ENCODE measurements around the gene PLEKHG4.

Gene PLEKHG4, protein sequence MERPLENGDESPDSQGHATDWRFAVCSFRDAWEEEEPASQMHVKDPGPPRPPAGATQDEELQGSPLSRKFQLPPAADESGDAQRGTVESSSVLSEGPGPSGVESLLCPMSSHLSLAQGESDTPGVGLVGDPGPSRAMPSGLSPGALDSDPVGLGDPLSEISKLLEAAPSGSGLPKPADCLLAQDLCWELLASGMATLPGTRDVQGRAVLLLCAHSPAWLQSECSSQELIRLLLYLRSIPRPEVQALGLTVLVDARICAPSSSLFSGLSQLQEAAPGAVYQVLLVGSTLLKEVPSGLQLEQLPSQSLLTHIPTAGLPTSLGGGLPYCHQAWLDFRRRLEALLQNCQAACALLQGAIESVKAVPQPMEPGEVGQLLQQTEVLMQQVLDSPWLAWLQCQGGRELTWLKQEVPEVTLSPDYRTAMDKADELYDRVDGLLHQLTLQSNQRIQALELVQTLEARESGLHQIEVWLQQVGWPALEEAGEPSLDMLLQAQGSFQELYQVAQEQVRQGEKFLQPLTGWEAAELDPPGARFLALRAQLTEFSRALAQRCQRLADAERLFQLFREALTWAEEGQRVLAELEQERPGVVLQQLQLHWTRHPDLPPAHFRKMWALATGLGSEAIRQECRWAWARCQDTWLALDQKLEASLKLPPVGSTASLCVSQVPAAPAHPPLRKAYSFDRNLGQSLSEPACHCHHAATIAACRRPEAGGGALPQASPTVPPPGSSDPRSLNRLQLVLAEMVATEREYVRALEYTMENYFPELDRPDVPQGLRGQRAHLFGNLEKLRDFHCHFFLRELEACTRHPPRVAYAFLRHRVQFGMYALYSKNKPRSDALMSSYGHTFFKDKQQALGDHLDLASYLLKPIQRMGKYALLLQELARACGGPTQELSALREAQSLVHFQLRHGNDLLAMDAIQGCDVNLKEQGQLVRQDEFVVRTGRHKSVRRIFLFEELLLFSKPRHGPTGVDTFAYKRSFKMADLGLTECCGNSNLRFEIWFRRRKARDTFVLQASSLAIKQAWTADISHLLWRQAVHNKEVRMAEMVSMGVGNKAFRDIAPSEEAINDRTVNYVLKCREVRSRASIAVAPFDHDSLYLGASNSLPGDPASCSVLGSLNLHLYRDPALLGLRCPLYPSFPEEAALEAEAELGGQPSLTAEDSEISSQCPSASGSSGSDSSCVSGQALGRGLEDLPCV

DNA sequence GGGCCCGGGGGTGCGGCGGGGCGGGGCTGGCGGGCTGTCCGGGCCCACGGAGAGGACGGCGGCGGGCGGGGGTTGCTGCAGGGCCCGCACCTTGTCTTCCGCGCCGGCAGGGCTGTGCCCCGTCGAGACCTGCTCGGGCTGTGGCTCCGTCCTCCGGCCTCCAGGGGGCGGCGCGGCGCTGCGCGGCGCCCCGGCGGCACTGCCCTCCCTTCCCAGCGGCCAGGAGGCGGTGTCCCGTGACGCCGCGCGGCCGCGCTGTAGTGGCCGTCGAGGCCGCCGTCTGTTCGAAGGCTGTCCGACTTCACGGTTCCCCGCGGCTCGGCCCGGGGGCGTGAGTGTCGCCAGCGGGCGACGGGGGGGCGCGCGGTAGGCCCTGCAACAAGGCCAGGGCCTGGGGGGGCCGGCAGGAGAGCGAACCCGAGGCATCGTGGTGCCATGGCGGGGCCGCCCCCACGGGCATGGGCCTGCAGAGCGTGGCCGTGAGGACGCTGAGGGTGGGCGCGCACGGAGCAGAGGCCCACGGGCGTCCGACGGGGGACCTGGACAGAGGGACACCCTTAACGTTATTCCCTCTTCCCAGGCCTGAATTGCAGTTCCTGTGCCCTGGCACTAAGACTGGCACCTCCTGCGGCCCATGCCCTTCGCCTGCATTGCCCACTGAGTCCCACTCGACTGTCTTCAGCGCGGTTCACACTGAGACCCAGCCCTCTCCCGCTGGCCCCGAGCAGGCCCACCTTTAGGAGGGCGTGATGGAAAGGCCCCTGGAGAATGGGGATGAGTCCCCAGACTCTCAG is at the start of gene PLEKHG4:
PLEKHG4 (plus strand) TSS at position 237 of the 794 bp plus-strand sequence; CDS start at position 750, 513 bp downstream.
- DNase-seq: peak; percentile 92

DNA sequence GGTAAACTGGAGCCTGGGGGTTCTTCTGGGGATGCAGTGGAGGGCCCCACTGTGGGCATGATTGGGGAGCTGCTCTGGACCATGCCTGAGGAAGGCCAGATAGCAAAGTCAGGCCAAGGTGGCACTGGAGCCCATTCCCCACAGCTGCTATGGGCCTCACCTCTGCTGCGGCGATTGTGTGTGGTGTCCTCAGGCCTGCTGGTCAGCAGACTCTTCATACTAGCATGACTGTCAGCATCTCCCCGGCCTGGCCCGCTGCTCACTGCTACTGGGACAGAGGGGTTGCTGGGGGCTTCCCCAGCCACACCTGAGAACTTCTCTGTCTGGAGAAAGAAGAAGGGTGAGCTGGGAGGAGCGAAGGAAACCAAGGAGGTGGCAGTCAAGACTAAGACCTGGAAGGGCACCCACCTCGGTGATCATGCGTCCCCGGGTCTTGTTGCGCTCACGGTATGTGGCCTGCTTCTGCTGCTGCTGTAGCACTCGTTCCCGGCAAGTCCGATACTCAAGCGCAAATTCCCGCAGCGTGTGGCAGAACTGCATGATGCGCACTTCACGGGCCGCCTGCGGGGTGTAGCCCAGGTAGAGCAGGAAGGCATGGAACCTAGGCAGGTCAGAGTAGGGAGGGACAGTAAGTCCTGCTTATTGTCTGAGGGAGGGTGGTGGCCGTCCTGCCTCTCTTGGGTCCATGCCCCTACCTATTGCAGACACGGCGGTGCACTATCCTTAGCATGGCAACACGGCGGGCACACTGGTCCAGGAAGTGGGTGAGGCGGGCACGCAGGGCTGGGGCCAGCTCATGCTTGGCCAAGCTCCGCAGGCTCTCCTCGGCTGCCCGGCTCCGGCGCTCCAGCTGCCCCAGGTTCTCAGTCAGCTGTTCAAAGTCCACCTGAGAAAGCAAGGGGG is 49.2 kb upstream of the PLEKHG4 start:
- no peak for DNase-seq

DNA sequence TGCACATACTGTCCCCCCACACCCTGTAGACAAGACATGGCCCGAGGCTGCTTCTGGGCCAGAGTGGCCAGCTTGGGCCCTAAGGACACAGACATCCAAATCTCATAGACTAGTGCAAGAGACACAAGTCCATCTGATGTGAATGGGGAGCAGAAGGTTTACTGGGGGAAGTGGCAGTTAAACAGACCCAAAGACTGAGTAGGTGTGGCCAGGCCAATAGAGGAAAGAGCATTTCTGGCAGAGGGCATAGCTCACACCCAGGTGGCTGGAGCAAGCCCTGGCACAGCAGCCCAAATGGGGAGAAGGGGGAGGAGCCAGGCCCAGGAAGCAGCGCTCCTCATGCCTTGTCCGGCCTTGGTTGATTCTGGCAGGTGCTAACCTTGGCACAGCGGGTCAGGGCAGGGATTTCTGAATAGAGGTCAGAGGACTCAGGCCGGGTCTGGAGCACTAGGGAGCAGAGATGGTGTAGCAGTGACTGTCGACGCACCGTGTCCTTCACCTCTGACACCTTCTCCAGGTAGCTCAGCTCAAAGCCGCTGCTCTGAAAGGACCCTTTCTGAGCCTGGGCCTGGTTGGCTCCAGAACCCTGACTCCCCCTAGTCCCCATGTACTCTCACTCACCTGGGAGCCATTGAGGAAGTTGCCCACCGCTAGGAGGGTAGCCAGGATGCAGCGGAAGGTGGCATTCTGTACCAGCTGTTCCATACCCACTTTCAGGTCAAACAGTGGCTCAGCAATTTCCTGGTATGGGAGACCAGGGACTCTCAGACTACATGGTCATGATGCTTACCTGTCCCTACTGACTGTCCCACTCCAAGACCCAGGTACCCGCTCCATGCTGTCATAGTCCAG is 48.3 kb upstream of the PLEKHG4 start:
- no peak for DNase-seq

DNA sequence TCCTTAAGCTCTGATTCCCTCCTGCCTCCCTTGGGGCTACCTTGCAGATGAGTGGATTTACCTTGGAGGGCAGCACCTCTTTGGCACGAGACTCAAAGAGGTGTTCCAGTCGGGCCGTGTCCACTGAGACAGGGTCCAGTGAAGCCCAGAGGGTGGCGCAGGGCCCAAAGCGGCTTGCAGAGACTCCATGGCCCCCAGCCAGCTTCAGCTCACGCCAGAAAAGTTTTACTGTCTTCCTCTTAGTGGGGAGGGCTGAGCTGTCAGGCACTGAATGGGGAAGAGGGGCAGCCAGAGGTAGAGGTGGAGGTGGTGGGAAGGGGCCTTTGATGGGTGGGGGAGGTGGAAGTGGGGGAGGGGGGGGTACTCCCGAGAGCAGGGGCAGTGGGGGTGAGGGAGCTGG is 45.7 kb upstream of the PLEKHG4 start:
- DNase-seq: no peak

DNA sequence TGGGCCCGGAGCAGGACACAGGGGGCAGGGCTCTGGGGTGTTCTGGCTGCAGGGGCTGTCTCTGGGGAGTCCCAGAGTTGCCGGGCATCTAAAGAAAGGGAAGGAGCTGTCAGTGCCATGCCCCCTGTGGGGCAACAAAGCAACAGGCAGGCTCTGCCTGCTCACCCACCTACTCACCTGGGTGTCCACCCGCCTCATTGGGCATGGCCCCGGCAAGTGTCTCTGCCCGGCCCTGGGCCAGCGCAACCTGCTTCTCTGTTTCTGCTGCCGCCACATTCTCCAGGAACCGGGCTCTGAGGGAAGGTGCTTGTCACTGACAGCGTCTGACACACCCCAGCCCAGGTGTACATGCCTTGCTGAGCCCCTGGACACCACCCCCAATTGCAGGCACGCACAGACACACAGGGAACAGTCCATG is 45.1 kb upstream of the PLEKHG4 start:
- DNase-seq: no peak

DNA sequence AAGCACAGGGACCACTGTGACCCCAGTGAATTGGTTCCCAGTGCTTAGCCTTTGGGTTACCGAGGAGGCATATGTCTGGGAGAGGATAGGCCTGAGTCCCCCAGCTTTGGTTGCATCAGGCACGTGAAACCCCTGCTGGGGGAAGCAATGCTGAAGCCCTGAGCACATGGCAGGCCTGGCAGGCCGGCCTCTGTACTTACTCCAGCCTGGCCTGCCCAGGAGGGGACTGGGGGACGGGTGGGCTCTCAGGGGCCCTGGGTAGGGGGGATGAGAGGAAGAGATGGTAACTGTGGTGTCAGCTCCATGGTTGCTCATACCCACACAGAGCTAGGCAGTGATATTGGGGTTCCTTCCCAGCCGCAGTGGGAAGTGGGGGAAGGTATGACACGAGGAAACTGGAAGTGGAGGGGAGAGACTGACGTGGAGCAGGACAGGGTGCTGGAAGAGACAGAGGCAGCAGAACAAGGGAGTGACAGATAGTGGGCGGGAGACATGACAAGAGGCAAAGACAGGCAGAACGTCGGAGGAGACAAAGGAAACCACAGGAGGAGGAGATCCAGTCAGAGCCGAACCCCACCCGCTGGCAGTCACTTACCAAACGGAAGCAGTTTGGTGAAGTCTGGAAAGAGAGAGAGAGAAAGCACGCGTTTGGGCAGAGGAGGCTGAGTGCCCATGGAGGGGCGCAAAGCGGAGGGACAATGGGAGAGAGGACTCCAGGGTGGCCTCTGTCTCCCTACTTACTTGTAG is 43.3 kb upstream of the PLEKHG4 start:
- DNase-seq: peak; percentile 74

DNA sequence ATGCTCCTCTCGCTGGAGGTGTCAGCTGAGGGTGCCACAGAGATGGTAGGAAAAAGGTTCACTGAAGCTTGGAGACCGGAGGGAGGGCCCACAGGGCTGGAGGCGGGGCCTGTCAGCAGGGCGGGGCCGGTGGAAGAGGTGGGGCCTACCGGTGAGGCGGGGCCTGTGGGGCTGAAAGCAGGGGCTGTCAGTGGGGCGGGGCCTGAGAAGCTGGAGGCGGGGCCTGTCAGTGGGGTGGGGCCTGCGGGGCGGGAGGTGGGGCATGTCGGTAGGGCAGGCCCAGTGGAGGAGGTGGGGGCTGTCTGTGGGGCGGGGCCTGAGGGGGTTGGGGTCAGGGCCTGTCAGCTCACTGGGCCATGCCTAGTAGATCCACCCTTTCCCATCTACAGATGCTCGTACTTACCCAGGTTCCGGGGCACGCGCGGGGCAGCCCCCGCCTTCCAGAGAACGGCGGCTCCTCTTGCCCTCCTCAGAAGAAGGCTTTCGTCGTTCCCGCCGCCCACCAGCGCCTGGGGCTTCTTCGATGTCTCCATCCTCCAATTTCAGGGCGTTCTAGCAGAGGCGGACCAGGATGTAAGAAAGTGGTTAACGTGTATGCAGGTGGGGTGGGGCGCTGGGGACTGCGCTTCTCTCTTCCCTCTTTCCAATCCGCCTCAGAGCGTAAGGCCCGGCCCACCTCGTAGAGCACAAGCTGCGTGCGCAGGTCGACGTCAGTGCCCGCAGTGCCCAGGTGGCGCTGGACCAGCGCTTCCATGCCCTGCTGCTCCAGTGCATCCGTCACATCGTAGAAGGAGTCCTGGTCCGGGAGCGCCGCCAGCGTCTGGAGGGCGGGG is 42.6 kb upstream of the PLEKHG4 start:
- DNase-seq: peak; percentile 91

DNA sequence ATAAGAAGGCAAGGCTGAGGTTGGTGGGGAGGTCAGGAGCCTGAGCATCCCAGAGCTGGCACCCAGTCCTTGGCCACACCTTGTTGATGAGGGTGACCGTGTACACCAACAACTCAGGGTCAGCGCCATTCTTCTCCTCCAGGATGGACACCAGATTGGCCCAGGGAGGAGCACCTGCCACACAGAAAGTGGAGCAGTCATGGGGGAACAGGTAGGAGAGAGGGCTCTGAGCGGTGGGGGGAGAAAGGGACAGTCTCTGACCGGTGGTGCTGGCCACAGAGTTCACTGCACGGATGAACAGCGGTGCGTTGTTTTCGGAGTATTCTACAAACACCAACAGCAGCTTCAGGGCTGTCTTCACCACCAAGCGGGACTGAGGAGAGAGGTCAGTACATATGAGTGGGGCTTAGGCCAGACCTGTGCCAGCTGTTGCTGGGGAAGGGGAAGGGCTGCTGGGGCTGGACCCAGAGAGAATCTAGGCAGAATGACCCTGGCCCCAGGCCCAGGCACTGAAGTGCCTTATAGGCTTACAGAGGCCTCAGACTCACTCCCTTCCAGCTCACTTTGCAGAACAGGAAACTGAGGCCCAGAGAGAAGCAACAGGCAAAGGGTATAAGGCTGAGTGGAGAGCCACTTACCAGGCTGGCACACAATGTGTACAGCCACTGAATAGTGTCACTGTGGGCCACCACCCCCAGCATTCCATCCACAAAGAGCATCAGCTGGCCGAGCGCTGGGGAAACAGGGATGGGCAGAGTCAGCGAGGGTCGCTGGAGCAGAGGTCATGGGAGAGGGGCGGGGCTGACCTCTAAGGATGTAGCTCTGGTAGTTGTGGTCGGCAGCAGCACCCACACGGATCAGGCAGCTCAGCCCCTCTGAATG is 41.7 kb upstream of the PLEKHG4 start:
- no peak for DNase-seq

DNA sequence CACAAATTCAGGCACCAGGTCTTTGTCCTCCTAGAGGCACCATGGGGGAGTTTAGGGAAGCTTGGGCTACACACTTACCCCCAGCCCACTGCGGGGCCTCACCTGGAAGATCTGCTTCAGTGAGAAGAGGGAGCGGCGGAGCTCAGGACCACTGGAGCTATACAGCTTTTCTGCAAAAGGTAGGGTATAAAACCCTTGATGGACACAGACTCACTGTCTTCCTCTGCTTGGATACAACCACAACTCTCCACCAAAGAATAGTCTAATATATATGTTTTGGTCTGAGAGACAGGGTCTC is 41.1 kb upstream of the PLEKHG4 start:
- DNase-seq: no peak

DNA sequence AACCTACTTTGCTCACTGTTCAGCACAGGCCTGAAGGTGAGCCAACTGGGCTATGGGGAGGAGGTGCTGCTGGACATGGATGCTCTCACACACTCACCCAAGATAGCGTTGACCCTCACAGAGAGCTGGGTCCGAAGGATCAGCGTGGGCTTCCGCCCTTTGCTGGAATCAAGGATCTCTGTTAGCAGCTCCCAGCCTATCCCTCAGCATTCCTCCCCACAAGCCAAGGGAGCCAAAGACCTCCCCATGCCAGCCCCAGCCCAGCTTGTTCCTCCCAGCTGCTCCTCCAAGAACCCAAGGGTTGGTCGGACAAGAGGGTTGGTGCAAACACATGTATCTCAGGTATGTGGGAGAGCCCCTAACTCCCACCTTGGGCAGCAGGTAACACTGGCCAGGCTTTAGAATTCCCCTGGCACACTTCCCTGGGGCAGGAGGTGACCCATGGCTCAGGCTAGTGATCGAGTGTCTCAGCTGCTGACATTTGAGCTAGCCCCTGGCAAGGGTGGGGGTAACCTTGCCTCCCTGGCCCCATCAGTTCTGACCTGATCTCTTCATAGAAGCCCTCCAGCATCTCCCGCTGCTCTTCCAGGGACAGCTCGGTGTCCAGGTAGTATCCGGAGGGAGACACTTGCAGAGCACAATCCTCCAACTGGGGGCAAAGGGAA is 40.4 kb upstream of the PLEKHG4 start:
- no peak for DNase-seq

DNA sequence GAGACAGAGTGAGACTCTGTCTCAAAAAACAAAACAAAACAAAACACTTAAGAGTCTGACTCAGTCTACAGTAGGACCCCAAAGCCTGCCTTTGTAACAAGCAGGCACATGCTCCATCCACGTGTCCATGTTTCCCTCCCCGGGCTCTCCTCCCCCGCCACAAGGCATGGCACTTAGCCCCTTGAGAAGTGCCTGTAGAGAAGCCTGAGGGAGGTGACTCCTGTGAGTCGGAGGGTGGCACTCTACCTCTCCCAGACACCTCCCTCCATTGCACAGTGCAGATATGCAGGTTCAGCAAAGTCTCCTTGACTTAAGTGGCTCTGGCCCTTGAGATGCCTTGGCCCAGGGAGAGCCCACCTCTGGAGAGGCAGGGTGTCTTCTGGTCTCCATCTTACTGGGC is 38.8 kb upstream of the PLEKHG4 start:
- no peak for DNase-seq

DNA sequence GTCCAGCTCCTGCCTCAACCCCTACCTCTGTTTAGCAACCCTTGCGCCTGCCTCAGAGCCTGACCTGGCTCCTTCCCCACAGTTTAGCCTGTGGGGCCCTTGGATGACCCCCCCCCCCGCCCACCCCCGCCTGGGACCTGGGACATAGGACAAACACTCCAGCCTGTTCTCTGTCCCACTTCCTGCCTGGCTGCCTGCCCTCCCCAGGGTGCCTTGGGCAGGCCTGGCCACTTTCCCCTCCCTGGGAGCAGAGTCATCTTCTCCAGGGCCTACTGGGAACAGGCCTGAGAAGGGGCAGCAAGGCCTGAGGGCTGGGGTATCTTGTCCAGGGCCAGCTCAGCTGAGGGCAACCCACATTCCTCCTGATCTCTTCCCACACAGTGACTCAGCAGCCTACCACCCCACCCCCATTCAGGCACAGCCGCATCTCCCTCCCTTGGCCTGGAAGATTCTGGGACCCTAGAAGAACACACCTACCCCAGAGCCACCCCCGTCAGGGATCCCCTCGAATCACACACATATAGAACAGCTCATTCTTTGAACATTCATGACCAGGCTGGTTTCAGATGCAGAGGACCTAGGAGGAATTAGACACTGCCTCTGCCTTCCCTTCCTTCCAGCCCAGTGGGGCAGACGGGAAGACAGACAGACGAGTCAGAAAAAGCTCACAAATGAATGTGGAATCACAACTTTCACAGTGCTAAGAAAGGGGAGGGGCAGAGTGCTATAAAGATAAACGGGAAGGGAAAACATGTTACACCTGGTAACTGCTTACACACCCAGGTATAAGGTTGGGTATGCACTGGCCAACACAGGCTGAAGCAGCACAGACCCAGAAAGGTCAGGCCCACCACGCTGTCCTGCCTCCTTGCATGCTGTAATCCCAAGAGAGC is 38.1 kb upstream of the PLEKHG4 start:
- no peak for DNase-seq

DNA sequence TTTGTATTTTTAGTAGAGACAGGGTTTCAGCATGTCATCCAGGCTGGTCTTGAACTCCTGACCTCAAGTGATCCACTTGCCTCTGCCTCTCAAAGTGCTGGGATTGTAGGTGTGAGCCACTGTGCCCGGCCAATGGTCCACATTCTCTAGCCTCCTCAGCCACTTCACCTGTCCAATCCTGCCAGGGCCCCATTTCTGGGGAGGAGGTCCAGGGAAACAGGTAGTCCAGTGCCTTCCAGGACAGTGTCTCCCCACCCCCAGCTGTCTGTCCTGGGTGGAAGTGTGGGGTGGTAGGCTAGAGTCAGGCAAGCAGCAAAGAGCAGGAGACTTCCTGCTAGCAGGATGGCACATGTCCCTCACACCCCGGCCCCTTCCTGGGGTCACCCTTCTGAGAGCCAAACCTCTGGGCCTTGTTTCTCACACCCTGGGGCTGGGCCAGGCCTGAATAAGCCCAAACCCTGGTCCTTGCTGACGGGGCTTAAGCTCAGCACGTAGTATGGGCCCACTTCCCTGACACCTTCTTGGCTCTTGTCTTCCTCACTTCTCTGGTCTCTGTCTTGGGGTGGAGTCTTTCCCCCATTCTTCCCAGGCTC is 37.1 kb upstream of the PLEKHG4 start:
- DNase-seq: no peak

DNA sequence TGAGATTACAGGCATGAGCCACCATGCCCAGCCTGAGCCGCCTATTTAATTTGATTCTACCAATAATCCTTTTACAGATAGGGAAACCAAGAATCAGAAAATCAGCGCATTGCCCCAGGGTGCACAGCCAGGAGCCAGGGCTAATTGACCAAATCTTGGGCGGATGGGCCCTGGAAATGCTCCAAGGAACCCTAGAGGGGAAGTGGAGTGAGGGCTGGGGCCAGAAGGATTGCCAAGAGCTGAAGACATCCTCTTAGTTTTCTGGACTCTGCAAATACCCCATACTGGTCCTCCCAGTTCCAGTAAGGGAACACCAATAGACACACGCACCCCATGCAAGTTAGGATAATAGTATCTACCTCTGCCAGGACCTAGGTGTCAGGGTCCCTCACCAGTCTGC is 35.9 kb upstream of the PLEKHG4 start:
- no peak for DNase-seq

DNA sequence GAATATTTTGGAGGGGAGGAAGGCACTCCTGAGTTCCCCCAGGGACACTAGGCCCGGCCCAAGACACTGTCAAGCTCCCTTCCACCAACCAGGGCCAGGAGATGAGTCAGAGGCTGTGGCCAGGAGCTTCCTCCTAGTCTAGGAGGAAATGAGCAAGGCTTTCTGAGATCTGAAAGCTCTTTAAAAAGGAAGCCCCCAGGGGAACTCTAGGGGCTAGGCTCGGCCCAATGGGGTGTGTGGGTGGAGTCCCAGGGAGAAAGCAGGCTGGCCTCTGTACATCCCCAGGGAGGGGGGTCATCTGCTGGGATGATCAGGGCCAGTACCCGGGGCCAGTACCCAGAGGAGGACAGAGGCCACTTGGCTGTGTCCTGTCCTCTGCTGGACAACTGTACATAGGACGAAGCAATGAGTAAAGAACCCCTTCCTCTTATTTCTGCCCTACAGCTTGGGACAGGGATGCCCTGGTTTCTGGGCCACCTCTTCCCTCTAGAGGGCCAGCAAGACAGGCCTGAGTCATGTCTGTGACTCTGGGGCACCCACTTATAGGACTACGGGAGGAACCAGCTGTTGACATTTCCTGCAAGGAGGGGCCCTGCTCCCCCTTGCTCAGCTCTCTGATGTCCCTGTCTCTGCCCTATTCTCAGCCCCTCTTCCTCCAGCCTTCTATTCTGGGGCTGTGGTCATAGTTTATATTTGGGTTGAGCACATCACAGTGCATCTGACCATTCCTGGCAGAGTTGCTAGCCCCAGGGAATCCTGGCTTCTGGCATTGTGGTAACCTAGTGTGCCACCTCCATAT is 34.7 kb upstream of the PLEKHG4 start:
- peak; percentile 93 for DNase-seq
